HG02610 (cell line): ENCODE data around the gene RASGEF1C.

Source experiments
- ATAC-seq: cut with Tn5 transposase; IDR thresholded peaks from one replicate; pipeline ENCODE4 v1.9.1; 2021; ENCODE audit warnings: mild to moderate bottlenecking, moderate library complexity; ENCODE audit not compliant: unreplicated experiment

The RASGEF1C gene

DNA sequence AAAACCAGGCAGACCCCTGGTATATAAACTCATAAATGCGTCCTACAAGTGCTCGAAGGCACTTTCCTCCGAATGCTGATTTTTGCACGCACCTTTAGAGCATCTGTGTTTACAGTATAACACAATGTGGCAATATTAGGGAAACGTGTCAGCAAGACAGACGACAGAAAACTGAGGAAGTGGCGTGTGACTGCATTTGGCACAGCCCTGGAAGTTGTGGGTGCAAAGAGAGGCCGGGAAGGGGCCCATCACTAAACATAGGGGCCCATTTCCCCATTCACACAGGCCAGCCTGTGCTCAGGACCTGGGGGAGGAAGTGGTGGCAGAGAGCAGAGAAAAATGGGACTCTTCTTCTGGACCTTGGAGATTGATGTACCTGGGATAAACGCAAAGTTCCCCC, 48.2 kb downstream of the RASGEF1C start:
- no peak for ATAC-seq

DNA sequence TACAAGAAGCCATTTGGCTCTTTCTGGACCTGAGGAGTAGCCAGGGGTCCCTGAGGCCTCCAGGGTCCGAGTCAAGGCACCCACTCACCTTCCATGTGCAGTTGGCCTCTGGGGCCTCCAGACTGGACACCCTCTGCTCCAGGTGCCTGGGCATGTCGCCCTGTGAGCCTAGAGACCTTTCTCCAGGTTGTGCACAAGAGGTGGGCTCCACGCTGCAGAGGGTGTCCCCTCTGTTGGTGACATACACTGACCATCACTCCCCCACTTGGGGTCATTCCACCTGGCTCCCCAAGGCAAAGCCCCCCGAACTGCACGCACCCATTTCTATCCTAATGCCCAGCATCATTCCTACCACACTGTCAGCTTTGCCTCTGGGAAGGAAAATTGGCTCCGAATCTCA, 48.8 kb downstream of the RASGEF1C start:
- no peak for ATAC-seq

DNA sequence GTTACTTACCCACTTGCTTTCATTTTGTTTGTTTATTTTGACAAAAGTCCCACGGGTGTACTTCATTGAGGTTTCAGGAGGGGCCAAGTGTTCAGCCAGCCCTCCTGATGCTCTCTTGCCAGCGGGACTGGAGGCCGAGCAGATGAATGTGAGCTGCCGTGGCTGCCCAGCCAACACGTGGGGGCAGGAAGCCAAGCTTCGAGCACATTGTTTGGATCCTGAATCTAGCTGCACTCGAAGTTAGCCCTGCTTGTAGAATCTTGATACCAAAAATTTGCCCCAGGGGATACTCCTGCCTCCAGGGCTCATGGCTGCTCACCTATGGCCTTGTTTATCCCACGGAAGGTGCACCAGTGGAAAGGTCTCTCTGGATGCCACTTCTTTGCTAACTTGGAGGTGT, 49.3 kb downstream of the RASGEF1C start:
- ATAC-seq: no peak

DNA sequence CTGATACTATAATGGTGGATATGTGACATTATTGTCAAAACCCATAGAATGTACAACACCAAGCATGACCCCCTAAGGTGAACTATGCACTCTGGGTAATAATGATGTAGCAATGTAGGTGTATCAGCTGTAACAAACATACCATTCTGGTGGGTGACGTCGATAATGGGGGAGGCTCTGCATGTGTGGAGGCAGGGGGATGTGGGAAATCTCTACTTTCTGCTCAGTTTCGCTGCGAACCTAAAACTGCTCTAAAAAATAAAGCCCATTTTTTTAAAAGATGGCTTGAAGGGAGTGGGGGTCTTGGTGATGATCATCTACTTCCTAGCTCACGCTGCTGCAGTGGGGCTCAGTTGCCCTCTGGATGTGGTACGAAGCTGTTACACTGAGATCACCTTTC, 51.1 kb downstream of the RASGEF1C start:
- no peak for ATAC-seq

DNA sequence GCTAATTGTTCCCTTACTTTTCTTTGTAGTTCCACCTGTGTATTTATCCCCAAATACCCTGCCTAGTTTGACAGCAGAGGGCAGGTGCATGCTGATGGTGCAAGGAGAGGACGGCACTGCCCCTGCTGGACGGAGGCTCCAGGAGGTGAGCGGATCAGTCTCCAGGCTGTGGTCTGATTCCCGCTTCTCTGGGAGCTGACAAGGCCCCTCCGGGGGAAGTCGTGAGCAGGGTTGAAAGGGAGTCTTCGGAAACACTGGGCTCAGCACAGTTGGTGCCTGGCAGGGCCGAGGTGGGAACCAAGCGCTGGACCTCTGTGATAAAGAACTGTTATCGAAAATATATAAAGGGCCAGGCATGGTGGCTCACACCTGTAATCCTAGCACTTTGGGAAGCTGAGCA, 52.9 kb downstream of the RASGEF1C start:
- ATAC-seq: no peak

DNA sequence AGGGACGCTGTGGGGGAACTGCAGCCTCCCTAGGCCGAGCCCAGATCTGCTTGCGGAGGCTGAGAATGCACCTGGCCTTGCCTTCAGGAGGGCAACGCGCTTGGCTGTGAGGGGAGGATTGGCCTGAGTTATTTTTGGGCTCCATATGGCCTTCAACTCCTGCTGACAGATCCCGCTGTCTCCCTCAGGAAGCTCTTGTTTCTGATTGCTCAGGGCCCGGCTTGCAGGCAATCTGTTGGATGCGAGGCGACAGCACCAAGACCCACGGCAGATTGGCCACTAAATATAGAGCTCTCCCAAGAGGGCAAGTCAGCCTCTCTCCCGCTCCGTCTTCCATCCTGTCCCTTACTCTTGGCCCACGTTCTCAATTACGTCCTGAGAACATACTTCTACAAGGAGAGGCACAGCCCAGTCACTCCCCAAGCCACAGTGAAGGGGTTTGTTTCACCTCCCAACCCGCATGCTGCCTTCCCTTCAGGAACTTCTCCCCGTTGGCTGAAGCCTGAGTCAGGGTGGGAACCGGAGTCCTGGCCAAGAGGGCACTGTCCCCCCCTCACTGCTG, 53.6 kb downstream of the RASGEF1C start:
- ATAC-seq: no peak

DNA sequence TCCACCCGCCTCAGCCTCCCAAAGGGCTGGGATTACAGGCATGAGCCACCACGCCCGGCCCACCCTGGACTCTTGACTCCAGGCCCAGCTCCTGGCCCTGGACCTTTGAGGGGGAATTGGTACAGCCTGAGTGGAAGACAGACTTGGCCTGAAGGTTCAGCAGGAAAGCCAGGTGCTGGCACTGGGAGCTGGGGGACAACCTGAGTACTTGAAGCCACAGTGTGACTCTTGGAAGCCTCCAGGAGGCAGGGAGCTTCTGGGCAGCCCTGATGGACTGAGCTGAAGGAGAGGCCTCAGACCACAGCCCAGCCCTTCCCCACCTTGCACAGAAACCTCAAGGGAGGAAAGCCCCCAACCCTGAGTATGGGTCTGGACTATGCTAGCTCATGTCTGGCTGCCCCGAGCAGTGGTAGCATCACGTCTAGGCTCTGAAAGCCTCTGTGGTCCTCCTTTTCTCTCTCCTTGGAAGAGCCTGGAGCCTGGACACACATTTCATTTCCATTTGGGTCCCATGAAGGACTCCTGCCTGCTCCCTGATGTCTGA, 54.1 kb downstream of the RASGEF1C start:
- no peak for ATAC-seq

DNA sequence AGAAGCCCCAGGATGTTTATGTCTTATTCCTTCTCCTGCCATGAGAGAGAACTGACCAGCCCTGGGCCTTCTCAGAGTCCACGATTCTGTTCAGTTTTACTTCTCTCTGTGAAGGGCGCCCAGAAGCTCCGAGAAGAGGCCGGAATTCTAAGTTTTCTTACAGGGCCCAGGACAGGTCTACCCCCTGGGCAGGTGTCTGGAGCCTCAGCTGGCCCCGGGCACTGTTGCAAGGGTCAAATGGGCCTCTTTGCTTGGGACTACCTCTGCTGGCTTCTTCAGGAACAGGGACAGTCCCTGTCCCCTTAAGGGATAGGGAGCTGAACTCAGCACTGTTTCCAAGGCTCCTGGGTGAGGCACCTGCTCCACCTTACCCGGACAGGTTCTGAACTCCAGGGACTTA, 55.0 kb downstream of the RASGEF1C start:
- ATAC-seq: no peak

DNA sequence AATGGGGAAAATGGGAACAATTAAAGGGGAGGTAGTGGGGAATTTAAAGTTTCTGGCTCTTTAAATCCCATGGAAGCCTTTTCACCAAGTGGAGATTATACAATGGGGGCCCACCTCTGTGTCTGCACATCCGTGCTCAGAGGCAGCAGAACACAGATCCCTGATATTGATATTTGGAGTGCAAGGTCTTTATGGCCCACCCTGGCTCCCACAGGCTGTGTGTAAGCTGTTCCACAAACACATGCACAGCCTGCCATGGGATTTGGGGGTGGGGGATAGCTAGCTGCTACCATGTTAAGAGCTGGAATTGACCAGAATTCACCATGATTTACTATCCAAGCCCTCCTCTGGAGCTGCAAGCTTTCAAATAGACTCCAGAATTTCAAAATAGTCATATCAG, 55.9 kb downstream of the RASGEF1C start:
- ATAC-seq: no peak

DNA sequence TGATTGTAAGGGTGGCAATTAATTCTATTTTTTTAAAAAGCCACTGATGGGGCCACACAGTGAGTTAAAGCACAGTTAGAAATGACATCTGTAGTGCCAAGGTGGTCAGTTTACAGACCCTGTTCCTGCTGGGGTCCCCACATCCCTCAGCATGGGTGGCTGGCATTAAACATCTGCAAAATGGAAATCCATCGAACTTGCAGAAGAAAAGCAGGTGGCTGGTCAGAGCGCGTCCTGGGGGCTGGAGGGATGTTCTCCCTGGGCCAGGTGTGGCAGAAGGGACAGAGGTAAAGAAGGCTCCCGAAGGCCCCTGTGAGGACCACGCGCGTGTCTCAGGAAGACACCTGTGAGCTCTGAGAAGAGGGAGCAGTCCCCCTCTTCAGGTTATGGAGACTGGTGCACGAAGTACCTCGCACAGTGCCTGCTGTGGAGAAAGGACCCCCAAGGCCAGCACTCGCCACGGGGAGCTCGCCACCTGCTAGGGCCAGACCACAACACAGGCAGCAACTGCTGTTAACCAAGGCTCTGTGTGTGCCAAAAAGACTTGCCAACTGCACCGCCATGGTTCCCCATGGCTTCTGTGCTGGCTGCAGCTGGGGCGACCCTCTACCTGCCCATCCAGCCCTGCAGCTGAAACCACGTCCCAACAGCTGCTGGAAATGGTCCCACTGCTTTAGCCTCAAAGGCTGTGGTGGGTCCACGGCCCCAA, 65.2 kb downstream of the RASGEF1C start:
- no peak for ATAC-seq

DNA sequence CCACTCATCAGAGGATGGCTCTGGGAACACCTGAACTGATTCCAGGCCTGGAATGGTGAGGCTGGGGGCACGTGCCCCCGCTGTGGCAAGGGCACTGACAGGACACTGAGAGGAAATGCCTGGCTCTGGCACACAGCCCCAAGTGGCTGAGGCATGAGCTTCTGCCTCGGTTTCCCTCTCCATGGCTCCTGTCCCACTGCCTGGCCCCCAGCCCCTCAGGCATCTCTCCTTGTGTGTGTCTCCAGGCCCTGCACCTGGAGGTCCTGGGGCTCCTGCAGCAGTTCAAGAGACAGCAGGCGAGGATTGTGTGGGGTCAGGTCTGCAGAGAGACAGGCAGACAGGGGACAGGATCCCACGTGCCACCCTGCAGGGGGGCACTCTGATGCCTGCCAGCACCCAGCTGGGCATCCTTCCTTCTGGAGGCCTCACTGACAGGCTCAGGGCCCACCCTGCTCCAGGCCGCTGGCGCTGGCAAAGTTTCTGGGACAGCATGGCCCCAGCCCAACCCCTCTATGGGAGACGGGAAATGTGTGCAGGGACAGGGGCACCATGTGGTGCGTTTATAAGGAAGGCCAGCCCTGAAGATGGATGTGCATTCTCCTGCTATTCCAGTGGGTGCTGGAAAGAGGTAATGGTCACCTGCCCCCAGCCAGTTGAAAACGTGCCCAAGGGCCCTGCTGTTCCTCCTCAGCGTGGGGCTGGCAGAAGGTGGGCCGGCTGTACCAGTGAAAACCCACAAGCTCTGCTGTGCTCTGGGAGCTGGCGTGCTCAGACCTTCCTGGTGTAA, 66.0 kb downstream of the RASGEF1C start:
- ATAC-seq: no peak

DNA sequence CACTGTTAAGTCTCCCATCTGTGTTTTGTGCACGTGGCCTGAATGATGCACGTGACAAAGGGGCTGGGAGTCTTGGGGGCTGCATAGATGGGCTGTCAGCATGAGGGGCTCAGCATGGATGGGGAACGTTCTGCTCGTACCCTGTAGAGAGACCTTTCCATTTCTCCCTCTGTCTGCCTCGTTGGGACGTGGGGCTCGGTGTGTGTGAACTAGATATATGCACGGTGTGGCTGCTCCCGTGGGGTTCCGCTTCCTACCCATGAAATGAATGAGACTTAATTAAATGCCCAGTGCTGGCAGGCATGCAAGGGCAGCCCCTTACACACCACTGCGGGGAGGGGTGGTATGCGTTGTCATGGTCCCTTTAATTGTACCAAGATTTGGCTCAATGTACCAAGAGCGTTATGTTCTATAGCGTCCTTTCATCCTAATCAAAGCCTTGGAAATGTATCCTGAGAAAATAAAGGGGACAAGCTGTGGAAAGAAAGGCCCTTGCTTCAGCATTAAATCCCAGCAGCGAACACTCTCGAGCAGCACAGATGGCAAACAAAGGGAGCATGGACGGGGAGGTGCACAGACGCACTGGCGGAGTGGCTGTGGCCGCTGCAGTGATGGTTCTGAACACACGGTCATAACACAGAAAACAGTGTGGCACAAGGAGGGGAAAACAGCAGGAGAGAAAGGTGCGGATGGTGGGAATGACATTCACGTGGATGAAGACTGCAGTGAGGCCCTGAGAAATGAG, 66.8 kb downstream of the RASGEF1C start:
- no peak for ATAC-seq

DNA sequence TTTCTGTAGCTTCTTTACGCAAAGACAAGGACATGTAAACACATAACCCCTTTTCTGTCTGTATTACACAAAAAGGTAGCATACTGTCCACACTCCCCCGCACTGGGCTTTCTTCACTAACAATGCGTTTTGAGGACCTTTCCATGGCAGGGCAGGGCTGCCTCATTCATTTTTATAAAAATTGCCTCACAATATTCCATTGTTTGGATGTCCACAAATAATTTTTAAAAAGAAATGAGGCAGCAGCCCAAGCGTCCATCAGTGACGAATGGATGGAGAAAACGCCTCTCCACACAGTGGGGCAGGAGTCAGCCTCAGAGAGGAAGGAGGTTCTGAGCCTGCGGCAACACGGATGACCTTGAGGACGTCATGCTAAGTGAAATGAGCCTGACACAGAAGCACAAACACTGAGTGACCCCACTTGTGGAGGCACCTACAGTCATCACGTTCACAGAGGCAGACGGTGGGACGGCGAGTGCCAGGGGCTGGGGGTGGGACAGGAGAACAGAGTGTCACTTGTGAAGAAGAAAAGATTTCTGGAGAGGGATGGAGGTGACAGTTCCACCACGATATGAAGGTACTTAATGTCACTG, 67.8 kb downstream of the RASGEF1C start:
- no peak for ATAC-seq

DNA sequence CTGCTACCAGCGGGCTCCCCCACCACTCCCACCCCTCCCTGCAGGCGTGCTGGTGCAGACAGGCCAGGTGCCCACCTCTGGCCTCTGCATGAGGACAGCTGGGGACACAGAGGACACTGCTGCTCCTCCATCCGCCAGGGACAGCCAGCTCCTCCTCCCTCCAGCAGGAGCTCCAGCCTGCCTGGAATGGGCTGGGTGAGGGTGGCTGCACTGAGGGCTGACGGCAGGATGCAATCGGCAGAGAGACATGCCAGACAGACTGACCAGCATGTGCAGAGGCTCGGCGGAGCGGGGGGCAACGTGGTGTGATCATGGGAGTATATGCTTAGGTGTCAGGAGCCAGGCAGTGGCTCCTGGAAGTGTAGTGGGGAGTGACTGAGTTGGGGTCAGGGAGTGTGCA, 68.4 kb downstream of the RASGEF1C start:
- ATAC-seq: no peak

DNA sequence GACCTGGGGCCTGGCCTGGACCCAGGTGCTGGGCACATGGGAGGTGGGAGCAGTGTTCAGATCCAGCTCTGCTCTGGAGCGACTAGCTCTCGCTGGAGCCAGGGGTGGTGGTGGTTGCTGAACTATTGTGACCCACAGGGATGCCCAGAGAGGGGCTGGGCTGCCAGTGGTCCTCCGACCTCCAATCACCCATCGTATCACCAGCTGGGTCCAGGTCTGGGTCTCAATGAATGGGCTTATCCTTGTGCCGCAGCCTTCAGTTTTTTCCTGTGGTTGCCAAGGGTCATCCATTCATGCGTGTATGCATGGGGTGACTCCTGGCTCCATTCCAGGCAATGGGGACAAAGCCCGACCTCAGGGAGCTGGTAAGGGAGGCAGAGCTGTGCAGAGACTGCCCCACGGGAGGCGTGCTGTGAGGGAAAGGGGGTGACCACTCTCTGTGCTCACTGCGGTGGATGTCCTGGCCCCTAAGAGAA, 68.9 kb downstream of the RASGEF1C start:
- no peak for ATAC-seq

DNA sequence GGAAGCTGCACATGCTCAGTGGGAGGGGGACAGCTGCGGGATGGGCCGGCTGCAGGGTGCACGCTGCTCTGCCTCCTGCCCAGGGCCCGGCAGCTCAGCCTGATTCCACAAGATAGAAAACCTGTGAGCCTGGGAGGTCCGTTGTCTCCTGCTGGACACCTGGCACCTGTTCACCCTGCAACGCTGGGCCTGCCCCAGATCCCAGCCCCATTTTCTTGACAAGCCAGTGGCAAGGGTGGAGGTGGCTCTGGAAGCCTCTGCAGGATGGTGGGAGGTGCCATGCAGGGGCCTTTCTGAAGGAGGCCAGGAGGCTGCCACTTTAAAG, 69.3 kb downstream of the RASGEF1C start:
- no peak for ATAC-seq

DNA sequence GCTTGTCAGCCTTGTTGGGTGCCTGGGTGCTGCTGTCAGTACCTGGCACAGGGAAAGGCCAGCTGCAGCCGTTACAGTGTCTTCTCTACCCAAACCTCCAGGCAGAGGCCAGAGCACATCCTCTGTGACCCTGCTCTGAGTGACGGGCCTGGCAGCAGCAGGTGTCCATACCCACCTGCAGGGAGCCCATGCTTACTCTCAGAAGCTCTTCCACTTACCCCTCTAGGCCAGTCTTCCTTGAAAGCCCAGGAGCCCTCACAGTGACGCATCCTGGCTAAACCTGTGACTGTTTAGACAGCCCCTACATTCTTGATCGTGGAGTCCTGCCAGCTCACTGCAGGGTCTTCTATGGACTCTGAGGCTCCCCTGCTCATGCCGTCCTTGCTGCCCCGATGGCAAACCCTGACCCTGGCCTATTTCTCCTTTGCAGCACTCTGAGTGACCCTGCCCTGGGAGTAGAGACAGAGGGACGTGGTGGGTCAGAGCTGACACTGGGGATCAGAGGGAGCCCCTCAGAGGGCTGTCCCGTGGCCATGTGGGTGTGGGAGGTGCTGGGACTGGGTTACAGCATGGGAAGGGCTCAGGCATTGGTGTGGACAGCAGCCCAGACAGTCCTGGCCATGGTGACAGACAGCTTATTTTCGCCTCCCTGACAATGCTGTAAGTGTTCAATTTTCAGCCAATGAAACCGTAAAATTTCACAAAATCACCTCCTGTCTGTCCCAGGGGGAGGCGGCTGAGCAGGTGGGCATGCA, 69.9 kb downstream of the RASGEF1C start:
- no peak for ATAC-seq

DNA sequence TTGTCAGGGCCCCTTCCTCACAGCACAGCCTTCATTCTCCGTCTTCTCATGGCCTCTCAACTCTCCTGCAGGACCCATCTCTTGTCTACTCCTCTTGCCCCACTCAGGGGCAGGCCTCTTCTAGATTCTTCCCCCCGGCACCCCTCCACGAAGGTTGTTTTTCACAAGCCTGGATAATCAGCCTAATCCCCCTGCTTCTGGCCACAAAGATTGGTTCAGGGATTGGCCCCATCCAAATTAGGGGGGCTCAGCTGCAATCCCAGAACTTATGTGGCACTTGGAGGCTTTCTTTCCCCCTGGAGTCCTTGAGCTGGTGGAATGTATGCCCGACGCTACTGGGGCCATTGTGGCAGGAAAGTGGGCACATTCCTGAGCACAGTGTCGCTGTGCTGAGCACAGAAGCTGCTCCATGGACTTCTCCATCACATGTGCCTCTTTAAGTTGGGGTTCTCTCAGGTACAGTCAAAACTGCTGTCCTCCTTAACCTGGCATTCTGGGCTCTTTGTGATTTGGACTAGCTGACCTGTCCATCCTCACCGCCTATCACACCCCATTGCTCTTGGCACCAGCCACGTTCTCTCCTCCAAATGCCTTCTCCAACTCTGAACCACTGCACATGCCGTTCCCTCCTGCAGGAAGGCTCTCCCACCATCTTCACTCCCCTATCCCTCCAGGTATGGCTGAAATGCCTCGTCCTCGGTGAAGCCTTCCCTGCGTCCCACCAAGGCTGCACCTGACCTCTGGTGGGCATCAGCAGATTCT, 70.6 kb downstream of the RASGEF1C start:
- ATAC-seq: no peak

DNA sequence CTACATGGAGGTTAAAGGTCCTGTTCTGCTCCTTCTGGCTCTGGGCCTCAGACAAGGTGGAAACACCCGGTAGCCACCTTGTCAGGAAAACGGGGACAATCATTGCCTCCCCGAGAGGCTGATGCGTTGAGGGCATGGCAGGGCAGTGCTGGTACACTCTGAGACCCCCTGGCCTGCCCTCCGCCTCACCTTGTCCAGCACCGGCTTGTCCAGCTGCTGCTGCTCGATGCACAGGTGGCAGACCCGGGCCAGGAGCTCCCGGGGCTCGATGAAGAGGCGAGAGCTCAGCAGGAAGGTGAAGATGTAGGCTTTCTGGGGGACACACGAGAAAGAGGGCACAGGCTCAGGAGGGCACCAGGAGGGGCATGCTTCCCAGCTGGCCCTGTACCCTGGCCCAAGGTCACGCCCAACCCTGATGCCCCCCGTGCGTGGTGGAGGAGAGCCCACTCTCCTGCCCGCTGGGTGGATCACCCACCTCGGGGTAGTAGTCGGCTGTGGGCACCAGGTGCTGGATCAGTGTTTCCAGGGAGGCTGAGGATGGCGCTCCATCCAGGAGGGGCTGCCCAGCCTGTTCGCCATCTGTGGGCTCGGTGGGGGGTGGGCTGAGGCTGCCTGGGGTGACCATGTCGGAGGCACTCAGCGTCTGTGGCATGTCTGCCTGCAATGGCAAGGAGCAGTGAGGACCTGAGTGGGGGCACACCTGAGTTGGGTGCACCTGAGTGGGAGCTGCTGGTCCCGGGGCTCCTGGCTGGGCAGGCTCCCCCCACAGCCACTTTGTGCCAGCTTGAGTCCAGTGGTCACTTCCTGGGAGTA, 71.4 kb downstream of the RASGEF1C start:
- ATAC-seq: no peak
